Esophagus mucosa (tissue), 1 donor: ENCODE measurements around the gene ABLIM1. TPM values are rescaled to one million over a fixed set of nuclear protein-coding genes. Genes with fewer than 3 reads are reported as not detected.

Experiments
- total RNA-seq: library from RNA; stranded (reverse); gene quantifications from one replicate; pipeline ENCODE4 v1.2.4, GENCODE V29; 2023
- donor health status: DM: yes; HTN: yes; CAD: no.

Gene ABLIM1
- total RNA-seq, 1 donor from 2014 or later: 304 TPM

Other genes with a start within 250 kb of the ABLIM1 start
- gene FHIP2A, start 163.5 kb upstream of the ABLIM1 start, total RNA-seq: 7.9 TPM